ENCODE data around the gene LSM4. TPM values are rescaled to one million over a fixed set of nuclear protein-coding genes. Genes with fewer than 3 reads are reported as not detected.
A peak's percentile ranks its signal among the peaks of the same experiment; 100 is the strongest.

Gene LSM4
- total RNA-seq, 1 donor from 2014 or later: 72.3 TPM

GRCh38 chr19:18273561-18274218 lies 49.2 kb downstream of the LSM4 start:
- TF ChIP-seq, protein P1, sequence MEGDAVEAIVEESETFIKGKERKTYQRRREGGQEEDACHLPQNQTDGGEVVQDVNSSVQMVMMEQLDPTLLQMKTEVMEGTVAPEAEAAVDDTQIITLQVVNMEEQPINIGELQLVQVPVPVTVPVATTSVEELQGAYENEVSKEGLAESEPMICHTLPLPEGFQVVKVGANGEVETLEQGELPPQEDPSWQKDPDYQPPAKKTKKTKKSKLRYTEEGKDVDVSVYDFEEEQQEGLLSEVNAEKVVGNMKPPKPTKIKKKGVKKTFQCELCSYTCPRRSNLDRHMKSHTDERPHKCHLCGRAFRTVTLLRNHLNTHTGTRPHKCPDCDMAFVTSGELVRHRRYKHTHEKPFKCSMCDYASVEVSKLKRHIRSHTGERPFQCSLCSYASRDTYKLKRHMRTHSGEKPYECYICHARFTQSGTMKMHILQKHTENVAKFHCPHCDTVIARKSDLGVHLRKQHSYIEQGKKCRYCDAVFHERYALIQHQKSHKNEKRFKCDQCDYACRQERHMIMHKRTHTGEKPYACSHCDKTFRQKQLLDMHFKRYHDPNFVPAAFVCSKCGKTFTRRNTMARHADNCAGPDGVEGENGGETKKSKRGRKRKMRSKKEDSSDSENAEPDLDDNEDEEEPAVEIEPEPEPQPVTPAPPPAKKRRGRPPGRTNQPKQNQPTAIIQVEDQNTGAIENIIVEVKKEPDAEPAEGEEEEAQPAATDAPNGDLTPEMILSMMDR (IDR thresholded peaks at IDR 0.05): no peak
- intact Hi-C loops (cut with DNase I): loop anchor here (10.0 kb wide), 1 partner anchor 51 kb away; the partner anchor contains the start of gene LSM4
- no peak overlapping the region for H3K4me3 ChIP-seq
- H3K36me3 ChIP-seq: peaks cover 36% of the 10 kb centered on the region
- DNase-seq: no peak
- H3K27ac ChIP-seq: no peak overlapping the region
- no peaks in the 10 kb centered on the region for H3K27me3 ChIP-seq (ENCODE audit: low read depth)
- peaks cover 42% of the 10 kb centered on the region for H3K4me1 ChIP-seq
- H3K9me3 ChIP-seq: no peaks in the 10 kb centered on the region
- ATAC-seq: no peak

DNA sequence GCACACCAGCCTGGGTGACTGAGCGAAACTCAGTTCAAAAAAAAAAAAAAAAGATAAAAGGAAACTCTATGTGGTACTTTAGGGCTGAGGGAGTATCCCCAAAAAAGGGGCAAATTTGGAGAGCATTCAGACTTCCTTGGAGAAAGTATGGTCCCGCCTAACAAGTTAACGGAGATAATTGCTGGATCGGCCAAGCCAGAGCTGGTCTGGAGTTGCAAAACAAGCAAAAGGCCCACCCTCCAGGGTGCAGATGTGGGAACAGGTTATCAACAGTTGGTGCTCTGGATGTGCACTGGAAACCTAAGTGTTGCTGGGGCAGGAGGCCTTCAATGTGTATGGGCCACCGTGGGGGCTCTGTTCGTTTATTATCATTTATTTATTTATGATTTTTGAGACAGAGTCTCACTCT lies 51.4 kb downstream of the LSM4 start:
- Histone ChIP-seq H3K9me3 (no peaks in the 10 kb centered on the region), H3K4me1 (peaks cover 24% of the 10 kb centered on the region), H3K27me3 (ENCODE audit: low read depth) (no peaks in the 10 kb centered on the region), H3K27ac (no peak overlapping the region), H3K4me3 (no peak overlapping the region), H3K36me3 (peaks cover 28% of the 10 kb centered on the region)
- intact Hi-C loops (cut with DNase I): loop anchor here (10.0 kb wide), 1 partner anchor 53 kb away; the partner anchor contains the start of gene LSM4
- TF ChIP-seq, protein P1 (IDR thresholded peaks at IDR 0.05): no peak
- peak in 1 of 2 donors; percentile 13 for ATAC-seq
- DNase-seq: no peak

GRCh38 chr19:18270326-18270725 lies 52.5 kb downstream of the LSM4 start:
- Histone ChIP-seq H3K27ac (no peak overlapping the region), H3K9me3 (no peaks in the 10 kb centered on the region), H3K27me3 (ENCODE audit: low read depth) (no peaks in the 10 kb centered on the region), H3K4me3 (no peak overlapping the region), H3K4me1 (peaks cover 15% of the 10 kb centered on the region), H3K36me3 (peaks cover 28% of the 10 kb centered on the region)
- ATAC-seq (no peak), DNase-seq (no peak)
- TF ChIP-seq, protein P1 (IDR thresholded peaks at IDR 0.05): no peak
- intact Hi-C loops (cut with DNase I): loop anchor here (10.0 kb wide), 1 partner anchor 54 kb away; the partner anchor contains the start of gene LSM4

DNA sequence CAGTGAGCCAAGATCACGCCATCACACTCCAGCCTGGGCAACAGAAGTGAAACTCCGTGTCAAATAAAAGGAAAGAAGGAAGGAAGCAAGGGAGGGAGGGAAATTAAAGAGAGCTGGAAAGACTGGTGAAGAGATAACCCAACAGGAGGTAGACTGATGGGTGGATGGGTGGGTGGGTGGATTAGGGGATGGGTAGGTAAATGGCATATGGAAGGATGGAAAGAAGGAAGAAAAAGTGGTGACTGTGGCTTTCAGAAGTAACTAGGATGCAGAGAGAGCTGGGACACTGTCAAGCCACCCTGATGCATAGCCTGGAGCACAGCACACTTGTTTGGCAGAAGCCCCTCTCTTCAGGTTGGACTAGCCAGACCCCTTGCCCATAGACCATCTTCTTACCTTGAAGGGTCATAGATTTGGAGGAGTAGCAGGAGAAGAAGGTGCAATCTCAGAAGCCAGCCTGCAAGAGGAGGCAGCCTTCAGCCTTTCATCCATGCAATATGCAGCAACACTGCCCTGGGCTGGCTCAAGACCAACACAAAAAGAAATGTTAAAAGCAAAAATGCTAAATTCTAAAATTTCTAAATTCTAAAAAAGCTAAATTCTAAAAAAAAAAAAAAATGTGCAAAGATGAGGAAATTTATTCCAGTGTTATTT lies 53.7 kb downstream of the LSM4 start:
- Histone ChIP-seq H3K27me3 (ENCODE audit: low read depth) (no peaks in the 10 kb centered on the region), H3K4me3 (no peak overlapping the region), H3K9me3 (no peaks in the 10 kb centered on the region), H3K36me3 (peaks cover 32% of the 10 kb centered on the region), H3K4me1 (peaks cover 4% of the 10 kb centered on the region), H3K27ac (no peak overlapping the region)
- ATAC-seq: no peak
- intact Hi-C loops (cut with DNase I): no loop called here
- DNase-seq: no peak
- TF ChIP-seq, protein P1 (IDR thresholded peaks at IDR 0.05): no peak

- Histone ChIP-seq H3K4me1 (no peaks in the 10 kb centered on the region), H3K4me3 (no peak overlapping the region), H3K36me3 (peaks cover 41% of the 10 kb centered on the region), H3K27me3 (ENCODE audit: low read depth) (no peaks in the 10 kb centered on the region), H3K9me3 (no peaks in the 10 kb centered on the region), H3K27ac (no peak overlapping the region)
- DNase-seq (no peak), ATAC-seq (no peak)
- TF ChIP-seq, protein P1 (IDR thresholded peaks at IDR 0.05): no peak
- intact Hi-C loops (cut with DNase I): no loop called here
These were observed 55.8 kb downstream of the LSM4 start for GRCh38 chr19:18266771-18267686.
